Measurements from ENCODE around the gene TMEM62.
"Not testable (repeated sequence)": the region's sequence is repeated elsewhere in the genome, so short reads cannot be mapped to it uniquely, and the experiment has no call there.

TMEM62 gene

DNA sequence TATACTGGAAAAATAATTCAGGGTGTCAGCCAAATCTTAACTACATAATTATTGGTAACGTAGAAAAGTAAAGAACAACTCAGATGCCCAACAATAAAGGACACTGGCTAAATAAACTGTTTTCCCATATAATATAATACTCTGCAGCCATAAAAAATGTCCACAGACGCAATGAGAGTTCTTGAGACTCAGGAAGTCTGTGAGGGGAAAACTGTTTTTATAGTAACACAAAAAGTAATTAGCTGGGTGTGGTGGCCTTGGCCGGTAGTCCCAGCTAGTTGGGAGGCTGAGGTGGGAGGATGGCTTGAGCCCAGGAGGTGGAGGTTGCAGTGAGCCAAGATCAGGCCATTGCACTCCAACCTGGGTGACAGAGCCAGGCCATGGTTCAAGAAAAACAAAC lies 22.0 kb upstream of the TMEM62 start:
- TF ChIP-seq, protein P1, sequence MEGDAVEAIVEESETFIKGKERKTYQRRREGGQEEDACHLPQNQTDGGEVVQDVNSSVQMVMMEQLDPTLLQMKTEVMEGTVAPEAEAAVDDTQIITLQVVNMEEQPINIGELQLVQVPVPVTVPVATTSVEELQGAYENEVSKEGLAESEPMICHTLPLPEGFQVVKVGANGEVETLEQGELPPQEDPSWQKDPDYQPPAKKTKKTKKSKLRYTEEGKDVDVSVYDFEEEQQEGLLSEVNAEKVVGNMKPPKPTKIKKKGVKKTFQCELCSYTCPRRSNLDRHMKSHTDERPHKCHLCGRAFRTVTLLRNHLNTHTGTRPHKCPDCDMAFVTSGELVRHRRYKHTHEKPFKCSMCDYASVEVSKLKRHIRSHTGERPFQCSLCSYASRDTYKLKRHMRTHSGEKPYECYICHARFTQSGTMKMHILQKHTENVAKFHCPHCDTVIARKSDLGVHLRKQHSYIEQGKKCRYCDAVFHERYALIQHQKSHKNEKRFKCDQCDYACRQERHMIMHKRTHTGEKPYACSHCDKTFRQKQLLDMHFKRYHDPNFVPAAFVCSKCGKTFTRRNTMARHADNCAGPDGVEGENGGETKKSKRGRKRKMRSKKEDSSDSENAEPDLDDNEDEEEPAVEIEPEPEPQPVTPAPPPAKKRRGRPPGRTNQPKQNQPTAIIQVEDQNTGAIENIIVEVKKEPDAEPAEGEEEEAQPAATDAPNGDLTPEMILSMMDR (IDR thresholded peaks at IDR 0.05; ENCODE audit: low read depth, low read length): no peak
- in situ Hi-C loops (cut with HindIII; ENCODE audit: low sequenced_read_pairs): no loop called here
- H3K4me3 ChIP-seq (ENCODE audit: low read depth, low read length): no peak overlapping the region
- no peak for DNase-seq (ENCODE audit: low read depth, low spot score)

DNA sequence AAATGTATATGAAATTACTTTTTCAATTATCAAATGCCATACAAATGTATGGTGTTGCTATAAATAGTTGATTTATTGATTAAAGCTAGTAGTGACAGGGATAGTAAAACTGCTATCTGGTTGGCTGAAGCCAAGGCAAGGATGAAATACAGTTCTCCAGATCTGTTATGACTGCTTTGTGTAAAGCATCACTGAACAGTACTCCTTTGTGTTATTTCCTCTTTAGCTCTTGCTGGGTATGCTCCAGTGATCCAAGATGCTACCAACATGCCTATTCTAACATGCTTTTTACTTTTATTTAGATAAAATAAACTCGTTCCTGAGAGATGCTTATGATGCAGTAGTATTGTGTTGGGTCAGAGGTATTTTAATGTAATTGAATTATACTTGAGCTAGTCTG lies 15.1 kb upstream of the TMEM62 start:
- DNase-seq (ENCODE audit: low read depth, low spot score): no peak
- in situ Hi-C loops (cut with HindIII; ENCODE audit: low sequenced_read_pairs): no loop called here
- TF ChIP-seq, protein P1 (IDR thresholded peaks at IDR 0.05; ENCODE audit: low read depth, low read length): no peak
- no peak overlapping the region for H3K4me3 ChIP-seq (ENCODE audit: low read depth, low read length)

DNA sequence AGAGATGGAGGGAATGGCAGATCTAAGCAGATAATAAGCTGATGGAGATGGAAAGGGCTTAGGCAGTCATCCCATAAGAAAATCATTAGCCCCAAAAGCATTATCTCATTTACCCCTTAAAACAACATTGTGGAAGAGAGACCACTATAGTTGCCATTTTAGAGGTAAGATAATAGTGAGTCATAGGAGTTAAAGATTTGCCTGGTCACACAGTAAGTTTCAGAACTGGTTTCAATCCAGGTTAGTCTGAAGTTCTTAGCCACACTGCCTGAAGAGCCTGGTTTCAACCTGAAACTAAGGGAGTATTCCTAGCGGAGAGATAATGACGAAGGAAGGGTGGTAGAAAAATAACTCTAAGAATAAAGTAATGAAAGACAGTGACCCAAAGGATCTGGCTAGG lies 14.6 kb upstream of the TMEM62 start:
- TF ChIP-seq, protein P1 (IDR thresholded peaks at IDR 0.05; ENCODE audit: low read depth, low read length): no peak
- in situ Hi-C loops (cut with HindIII; ENCODE audit: low sequenced_read_pairs): no loop called here
- no peak overlapping the region for H3K4me3 ChIP-seq (ENCODE audit: low read depth, low read length)
- DNase-seq (ENCODE audit: low read depth, low spot score): no peak

DNA sequence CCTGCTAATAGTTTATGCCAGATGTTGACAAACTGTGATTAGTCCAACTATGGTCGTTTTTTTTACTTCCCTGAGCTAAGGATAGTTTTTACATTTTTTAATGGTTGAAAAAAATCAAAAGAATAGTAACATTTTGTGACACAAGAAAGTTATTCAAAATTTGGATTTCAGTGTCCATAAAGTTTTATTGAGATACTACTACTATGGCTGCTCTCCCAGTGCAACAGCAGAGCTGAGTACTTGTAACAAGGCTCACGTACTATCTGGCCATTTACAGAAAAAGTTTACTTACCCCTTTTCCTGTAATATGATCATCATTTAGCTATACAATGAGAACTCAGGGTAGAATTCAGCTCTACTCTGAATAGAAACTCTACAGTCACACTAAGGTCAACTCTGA lies 11.5 kb upstream of the TMEM62 start:
- H3K4me3 ChIP-seq (ENCODE audit: low read depth, low read length): no peak overlapping the region
- TF ChIP-seq, protein P1 (IDR thresholded peaks at IDR 0.05; ENCODE audit: low read depth, low read length): no peak
- DNase-seq (ENCODE audit: low read depth, low spot score): no peak
- in situ Hi-C loops (cut with HindIII; ENCODE audit: low sequenced_read_pairs): no loop called here

DNA sequence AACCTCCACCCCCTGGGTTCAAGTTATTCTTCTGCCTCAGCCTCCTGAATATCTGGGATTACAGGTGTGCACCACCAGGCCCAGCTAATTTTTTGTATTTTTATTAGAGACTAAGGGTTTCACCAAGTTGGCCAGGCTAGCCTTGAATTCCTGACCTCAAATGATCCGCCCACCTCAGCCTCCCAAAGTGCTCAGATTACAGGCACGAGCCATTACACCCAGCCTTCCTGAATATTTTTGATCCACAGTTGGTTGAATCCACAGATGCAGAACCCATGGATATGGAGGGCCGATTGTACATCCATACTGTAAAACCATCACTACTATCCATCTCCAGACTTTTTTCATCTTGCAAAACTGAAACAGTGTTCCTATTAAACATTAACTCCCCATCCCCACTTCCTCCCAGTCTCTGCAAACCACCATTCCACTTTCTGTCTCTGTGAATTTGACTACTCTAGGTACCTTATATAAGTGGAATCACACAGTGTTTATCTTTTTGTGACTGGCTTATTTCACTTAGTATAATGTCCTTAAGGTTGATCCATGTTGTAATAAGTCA lies 8.2 kb upstream of the TMEM62 start:
- DNase-seq (ENCODE audit: low read depth, low spot score): no peak
- TF ChIP-seq, protein P1 (IDR thresholded peaks at IDR 0.05; ENCODE audit: low read depth, low read length): no peak
- no peak overlapping the region for H3K4me3 ChIP-seq (ENCODE audit: low read depth, low read length)
- in situ Hi-C loops (cut with HindIII; ENCODE audit: low sequenced_read_pairs): no loop called here

DNA sequence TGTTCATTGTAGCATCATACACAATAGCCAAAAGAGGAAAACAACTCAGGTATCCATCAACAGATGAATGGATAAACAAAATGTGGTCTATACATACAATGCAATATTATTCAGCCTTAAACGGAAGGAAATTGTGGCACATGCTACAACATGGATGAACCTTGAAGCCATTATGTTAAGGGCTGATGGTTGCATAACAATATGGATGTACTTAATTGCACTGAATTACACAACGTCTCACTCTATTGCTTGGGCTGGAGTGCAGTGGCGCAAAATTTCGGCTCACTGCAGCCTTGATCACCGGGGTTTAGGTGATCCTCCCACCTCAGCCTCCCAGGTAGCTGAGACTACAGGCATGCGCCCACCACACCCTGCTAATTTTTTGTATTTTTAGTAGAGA lies 7.0 kb upstream of the TMEM62 start:
- in situ Hi-C loops (cut with HindIII; ENCODE audit: low sequenced_read_pairs): no loop called here
- no peak overlapping the region for H3K4me3 ChIP-seq (ENCODE audit: low read depth, low read length)
- no peak for DNase-seq (ENCODE audit: low read depth, low spot score)
- TF ChIP-seq, protein P1 (IDR thresholded peaks at IDR 0.05; ENCODE audit: low read depth, low read length): no peak

DNA sequence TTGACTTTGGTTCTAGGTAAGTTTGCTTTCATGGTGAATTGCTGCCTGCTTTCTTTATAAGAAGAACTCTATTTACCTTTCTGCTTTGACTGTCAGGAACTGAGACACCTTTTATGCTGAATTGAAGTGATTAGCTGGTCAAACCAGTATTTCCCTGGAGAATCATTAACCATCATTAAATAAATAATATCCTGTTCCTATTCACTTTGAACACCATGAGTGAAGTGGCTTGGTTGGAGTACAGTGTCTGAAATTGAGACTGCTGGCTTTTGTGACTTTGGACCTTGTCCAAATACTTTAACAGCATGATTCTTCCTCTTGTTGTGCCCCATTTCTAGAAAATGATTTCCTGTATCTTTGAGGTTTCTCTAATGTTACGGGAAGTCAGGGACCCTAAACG lies 5.6 kb upstream of the TMEM62 start:
- H3K4me3 ChIP-seq (ENCODE audit: low read depth, low read length): no peak overlapping the region
- in situ Hi-C loops (cut with HindIII; ENCODE audit: low sequenced_read_pairs): no loop called here
- DNase-seq (ENCODE audit: low read depth, low spot score): no peak
- TF ChIP-seq, protein P1 (IDR thresholded peaks at IDR 0.05; ENCODE audit: low read depth, low read length): no peak

DNA sequence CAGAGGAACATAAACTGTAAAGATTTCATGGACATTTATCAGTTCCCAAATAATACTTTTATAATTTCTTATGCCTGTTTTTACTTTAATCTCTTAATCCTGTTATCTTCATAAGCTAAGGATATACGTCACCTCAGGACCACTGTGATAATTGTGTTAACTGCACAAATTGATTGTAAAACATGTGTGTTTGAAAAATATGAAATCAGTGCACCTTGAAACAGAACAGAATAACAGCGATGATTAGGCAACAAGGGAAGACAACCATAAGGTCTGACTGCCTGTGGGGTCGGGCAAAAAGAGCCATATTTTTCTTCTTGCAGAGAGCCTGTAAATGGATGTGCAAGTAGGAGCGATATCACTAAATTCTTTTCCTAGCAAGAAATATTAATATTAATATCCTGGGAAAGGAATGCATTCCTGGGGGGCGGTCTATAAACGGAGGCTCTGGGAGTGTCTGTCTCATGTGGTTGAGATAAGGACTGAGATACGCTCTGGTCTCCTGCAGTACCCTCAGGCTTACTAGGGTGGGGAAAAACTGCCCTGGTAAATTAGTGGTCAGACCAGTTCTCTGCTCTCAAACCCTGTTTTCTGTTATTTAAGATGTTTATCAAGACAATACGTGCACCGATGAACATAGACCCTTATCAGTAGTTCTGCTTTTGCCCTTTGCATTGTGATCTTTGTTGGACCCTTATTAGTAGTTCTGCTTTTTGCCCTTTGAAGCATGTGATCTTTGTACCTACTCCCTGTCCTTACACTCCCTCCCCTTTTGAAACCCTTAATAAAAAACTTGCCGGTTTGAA lies 5.0 kb upstream of the TMEM62 start:
- DNase-seq (ENCODE audit: low read depth, low spot score); in situ Hi-C loops (cut with HindIII; ENCODE audit: low sequenced_read_pairs); H3K4me3 ChIP-seq (ENCODE audit: low read depth, low read length): not testable (repeated sequence)
